GM23248 (cell line): ENCODE results near the gene RUNX1.

Experiments used
- EZH2 ChIP-seq: fragments of 200-600 bp; sonication (generic); IDR thresholded peaks from 2 replicates; pipeline ENCODE4 v1.6.1; 2018; ENCODE audit warnings: antibody characterized with exemption, mild to moderate bottlenecking; ENCODE audit not compliant: insufficient read depth, poor library complexity, severe bottlenecking
- EZH2phosphoT487 ChIP-seq: fragments of 200-600 bp; sonication (generic); IDR thresholded peaks from 2 replicates; pipeline ENCODE4 v1.6.1; 2018; ENCODE audit warnings: antibody characterized with exemption, moderate library complexity, mild to moderate bottlenecking, low read depth; ENCODE audit not compliant: insufficient read depth

DNA sequence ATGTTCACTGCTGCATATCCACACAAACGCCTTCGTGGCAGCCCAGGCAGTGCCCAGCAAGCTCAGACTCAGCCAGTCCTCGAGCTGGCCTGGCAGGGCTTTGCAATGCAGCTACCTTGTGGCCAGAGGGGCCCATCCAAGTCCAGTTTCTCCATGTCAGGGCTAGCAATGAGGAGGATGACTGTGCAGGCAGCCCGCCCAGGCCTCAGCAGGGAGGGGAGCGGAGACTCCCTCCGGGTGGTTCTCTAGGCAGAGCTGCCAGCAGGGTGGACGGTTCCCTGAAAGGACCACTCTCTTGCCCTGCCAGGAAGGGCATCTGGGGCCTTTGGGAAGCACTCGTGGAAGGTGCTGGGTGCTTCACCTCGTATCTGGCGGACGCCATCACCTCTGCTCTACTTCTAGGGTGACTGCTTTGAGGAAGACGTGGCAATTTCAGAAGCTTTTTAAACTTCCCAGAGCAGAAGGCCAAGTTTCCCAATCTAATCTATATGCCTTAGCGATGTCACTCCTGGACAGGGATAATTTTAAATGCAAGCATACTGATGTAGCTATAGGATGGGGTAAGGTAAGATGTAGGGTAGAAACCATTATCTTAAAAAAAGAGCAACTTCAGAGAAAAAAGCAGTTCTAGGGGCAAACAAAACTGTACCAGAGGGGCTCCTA is 56.2 kb downstream of the RUNX1 start:
- TF ChIP-seq EZH2phosphoT487 (no peak), EZH2 (no peak)
